Measurements from ENCODE around the gene ALOX5AP. TPM values are rescaled to one million over a fixed set of nuclear protein-coding genes. Genes with fewer than 3 reads are reported as not detected.

The ALOX5AP gene
- total RNA-seq, 2 donors from 2014 or later = 56.3 to 72.3 TPM

DNA sequence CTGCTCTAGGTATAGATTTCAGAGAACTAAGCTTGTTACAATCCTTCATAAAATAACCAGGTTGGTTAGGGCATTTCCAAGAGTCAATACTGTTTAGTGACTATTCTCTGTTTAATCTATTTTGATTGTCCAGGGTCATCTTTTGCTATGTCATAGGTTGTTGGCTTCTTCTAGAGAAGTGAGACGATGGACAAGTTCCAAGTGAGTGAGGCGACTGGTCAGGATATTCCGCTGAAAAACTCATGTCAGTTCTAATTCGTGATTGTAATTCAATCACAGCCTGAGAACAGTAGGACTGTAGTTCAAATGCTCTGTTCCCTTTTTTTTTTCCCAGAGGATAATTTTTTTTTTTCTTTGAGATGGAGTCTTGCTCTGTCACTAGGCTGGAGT is 15.8 kb upstream of the ALOX5AP start:
- Mint-ChIP-seq H3K27me3 (ENCODE audit: low read depth) (peaks cover 8% of the 10 kb centered on the region), H3K27ac (no peak overlapping the region), H3K36me3 (ENCODE audit: insufficient read depth in 2 of 2) (no peaks in the 10 kb centered on the region), H3K4me1 (ENCODE audit: low read depth) (peaks cover 17% of the 10 kb centered on the region), H3K4me3 (no peak overlapping the region), H3K9me3 (peaks cover 0 to 4% of the 10 kb centered on the region in 2 donors)
- ATAC-seq (replicated peaks in 1 of 2) (no peak), DNase-seq (no peak)

DNA sequence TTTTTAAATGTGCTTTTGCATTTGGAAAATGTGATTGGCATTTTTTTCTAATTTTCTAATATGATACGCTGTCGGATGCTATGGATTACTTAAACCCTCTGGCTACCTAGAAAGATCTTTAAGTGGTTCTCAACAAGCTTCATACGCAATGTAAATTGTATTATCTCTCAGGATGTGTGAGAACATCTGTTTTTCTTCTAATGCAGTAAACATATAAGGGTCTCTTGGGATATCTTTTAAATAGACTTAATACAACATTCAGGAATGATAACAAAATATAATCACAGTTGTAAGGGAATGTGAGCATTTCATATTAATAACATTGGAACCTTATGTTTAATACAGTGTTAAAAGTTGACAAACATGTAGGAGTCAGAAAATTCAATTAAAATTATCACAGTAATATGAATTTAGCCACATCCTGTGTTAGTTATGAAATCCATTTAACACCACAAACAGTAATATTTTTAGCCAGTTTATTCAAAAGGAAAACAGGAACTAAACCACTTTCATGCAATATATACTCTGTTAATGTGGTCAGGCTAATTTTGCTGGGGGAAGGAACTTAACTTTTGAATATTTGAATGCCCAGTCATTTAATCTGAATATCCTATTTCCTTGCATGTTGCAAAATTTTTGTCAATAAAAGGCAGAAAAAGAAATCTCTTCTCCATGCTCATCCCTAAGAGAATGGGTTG is 15.0 kb upstream of the ALOX5AP start:
- ATAC-seq (replicated peaks in 1 of 2) = peak in 1 of 2 donors; percentile 17
- no peaks in the 10 kb centered on the region for H3K36me3 Mint-ChIP-seq (ENCODE audit: insufficient read depth in 2 of 2)
- H3K9me3 Mint-ChIP-seq = peaks cover 2 to 9% of the 10 kb centered on the region in 2 donors
- H3K4me3 Mint-ChIP-seq = no peak overlapping the region
- no peak overlapping the region for H3K27ac Mint-ChIP-seq
- H3K27me3 Mint-ChIP-seq (ENCODE audit: low read depth) = peaks cover 8% of the 10 kb centered on the region
- DNase-seq = no peak
- peaks cover 17% of the 10 kb centered on the region for H3K4me1 Mint-ChIP-seq (ENCODE audit: low read depth)

DNA sequence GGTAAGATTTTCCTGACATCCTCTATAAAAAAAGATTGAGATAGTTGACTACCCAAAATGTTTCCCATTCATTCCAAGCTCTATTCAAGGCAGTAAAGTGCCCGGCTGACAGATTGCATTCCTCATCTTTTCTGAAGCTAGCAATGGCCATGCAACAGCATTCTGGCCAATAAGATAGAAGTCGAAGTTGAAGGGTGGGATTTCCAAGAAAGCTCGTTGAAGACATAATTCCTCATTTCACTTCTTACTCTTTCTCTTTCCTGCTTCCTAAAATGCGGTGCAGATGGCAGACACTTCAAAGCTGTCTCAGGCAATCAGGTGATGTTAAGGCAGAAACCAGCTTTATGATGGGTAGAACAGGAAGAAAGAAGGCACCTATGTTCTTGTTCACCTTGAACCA is 13.4 kb upstream of the ALOX5AP start:
- H3K9me3 Mint-ChIP-seq = peaks cover 2 to 9% of the 10 kb centered on the region in 2 donors
- no peak overlapping the region for H3K27ac Mint-ChIP-seq
- H3K4me1 Mint-ChIP-seq (ENCODE audit: low read depth) = peaks cover 17% of the 10 kb centered on the region
- no peaks in the 10 kb centered on the region for H3K36me3 Mint-ChIP-seq (ENCODE audit: insufficient read depth in 2 of 2)
- H3K4me3 Mint-ChIP-seq = no peak overlapping the region
- ATAC-seq (replicated peaks in 1 of 2) (no peak), DNase-seq (no peak)
- peaks cover 8% of the 10 kb centered on the region for H3K27me3 Mint-ChIP-seq (ENCODE audit: low read depth)

DNA sequence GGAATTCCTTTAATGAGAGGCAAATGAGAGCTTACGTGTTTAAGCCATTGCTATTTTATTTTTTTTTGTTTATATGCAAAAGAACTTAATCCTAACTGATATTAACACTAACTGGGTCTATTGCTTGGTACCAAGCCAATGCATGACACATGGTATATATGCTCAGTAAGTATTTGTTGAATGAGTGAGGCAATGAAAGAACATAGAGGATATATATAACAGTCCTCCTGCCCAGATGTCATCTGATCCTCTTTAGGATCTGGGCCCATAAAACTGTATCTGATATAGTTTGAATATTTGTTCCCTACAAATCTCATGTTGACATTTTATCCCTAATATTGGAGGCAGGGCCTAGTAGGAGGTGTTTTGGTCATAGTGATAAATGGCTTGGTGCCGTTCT is 13.0 kb upstream of the ALOX5AP start:
- Mint-ChIP-seq H3K9me3 (peaks cover 2 to 9% of the 10 kb centered on the region in 2 donors), H3K27me3 (ENCODE audit: low read depth) (peaks cover 8% of the 10 kb centered on the region), H3K4me3 (no peak overlapping the region), H3K36me3 (ENCODE audit: insufficient read depth in 2 of 2) (no peaks in the 10 kb centered on the region), H3K4me1 (ENCODE audit: low read depth) (peaks cover 17% of the 10 kb centered on the region), H3K27ac (no peak overlapping the region)
- ATAC-seq (replicated peaks in 1 of 2) (no peak), DNase-seq (no peak)

DNA sequence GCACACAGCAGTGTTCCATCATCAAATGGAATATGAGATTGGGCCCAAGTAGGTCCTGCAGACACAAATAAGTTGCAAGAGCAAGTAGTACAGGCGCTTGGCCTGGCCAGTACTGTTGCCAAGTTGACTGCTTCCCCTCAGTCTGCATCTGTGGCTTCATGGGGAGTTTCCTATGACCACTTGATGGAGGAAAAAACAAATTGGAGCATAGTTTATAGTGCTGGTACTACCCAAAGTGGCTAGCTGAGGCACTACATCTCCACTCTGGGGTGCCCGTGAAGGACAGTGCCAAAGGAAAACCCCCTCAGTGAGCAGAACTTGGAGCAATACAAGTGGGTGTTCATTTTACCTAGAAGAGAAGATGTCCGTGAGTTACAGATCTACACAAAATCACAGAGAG is 10.6 kb upstream of the ALOX5AP start:
- peaks cover 2 to 9% of the 10 kb centered on the region in 2 donors for H3K9me3 Mint-ChIP-seq
- no peak for ATAC-seq (replicated peaks in 1 of 2)
- no peak overlapping the region for H3K27ac Mint-ChIP-seq
- no peak for DNase-seq
- H3K4me1 Mint-ChIP-seq (ENCODE audit: low read depth) = peaks cover 17% of the 10 kb centered on the region
- H3K36me3 Mint-ChIP-seq (ENCODE audit: insufficient read depth in 2 of 2) = no peaks in the 10 kb centered on the region
- H3K4me3 Mint-ChIP-seq = no peak overlapping the region
- peaks cover 8% of the 10 kb centered on the region for H3K27me3 Mint-ChIP-seq (ENCODE audit: low read depth)

DNA sequence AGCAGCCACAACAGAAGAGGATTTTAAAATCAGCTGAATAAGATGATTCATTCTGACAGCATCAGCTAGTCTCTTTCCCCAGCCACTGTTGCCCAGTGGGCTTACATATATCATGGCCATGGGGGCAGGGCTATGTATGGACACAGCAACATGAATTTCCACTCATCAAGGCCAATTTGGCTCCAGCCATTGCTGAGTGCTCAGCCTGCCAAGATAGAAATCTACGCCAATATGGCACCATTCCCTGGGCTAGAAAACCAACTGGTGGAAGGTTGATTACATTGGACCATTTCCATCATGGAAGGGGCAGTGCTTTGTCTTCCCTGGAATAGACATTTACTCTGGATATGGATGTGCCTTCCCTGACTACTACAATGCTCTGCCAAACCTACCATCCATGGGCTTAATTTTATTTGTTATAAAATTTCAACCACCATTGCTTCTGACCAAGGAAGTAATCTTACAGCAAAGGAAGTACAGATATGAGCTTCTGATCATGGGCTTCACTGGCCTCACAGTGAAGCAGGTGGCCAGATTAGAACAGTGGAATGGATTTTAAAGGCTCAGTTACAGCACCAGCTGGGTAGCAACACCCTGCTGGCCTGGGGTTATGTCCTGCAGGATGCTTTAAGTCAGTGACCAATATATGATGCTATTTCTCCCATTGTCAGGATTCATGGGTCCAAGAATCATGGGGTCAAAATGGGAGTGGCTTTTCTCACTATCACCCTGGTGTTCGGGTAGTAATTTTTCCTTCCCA is 9.8 kb upstream of the ALOX5AP start:
- Mint-ChIP-seq H3K36me3 (ENCODE audit: insufficient read depth in 2 of 2) (no peaks in the 10 kb centered on the region), H3K4me3 (no peak overlapping the region), H3K9me3 (peaks cover 2 to 9% of the 10 kb centered on the region in 2 donors), H3K27ac (no peak overlapping the region), H3K27me3 (ENCODE audit: low read depth) (peaks cover 8% of the 10 kb centered on the region), H3K4me1 (ENCODE audit: low read depth) (peaks cover 15% of the 10 kb centered on the region)
- ATAC-seq (replicated peaks in 1 of 2) (no peak), DNase-seq (no peak)

DNA sequence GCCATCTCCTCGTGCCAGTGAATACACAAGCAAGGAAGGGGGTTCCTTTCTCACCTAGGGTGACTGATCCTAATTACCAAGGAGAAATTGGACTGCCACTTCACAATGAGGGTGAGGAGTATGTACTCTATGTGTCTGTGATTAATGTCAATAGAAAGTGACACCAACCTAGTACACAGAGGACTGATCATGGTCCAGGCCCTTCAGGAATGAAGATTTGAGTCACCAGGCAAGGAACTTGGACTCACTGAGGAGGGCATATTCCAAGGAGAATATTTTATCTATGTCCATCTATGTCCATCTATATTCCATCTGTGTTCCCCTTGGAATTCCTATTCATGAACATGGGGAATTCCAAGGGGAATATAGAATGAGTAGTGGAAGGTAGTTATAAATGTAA is 9.2 kb upstream of the ALOX5AP start:
- Mint-ChIP-seq H3K36me3 (ENCODE audit: insufficient read depth in 2 of 2) (no peaks in the 10 kb centered on the region), H3K4me1 (ENCODE audit: low read depth) (peaks cover 8% of the 10 kb centered on the region), H3K27me3 (ENCODE audit: low read depth) (peaks cover 8% of the 10 kb centered on the region), H3K4me3 (no peak overlapping the region), H3K9me3 (peaks cover 2 to 9% of the 10 kb centered on the region in 2 donors), H3K27ac (no peak overlapping the region)
- no peak for DNase-seq
- ATAC-seq (replicated peaks in 1 of 2) = no peak

DNA sequence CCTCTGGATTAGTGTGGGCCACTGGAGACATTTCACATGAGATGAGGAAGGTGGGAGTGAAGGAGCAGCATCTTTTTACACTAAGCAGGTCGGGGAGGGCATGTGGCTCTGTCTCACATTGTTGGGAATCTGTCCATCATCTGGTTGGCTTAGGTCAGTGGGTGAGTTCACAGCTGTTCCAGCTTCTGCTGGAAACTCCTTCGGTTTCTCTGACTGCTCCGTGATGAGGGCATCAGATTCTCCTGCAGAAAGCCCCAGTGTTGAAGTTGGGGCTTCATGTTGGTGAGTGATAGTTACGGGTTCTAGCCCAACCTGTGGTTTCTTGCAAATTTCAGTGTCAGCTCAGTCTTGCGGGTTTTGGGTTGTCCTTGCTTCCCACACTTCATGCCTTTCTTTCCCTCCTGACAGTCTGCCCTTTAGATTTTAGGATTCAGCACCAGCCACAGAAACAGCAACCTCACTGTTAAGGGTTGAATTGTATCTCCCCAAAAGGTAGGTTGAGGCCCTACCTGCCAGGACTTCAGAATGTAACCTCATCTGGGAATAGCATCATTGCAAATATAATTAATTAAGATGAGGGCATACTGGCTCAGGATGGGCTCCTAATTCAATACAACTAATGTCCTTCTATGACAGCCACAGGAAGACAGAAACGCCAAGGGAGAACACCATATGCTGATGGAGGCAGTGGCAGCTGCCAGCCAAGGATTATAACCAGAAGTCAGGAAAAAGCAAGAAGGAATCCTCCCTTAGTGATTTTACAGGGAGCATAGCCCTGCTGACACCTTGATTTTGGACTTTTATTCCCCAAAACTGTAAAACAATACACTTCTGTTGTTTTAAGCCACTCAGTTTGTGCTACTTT is 7.6 kb upstream of the ALOX5AP start:
- ATAC-seq (replicated peaks in 1 of 2) (no peak), DNase-seq (no peak)
- no peaks in the 10 kb centered on the region for H3K4me1 Mint-ChIP-seq (ENCODE audit: low read depth)
- H3K36me3 Mint-ChIP-seq (ENCODE audit: insufficient read depth in 2 of 2) = no peaks in the 10 kb centered on the region
- H3K9me3 Mint-ChIP-seq = peaks cover 2 to 6% of the 10 kb centered on the region in 2 donors
- peaks cover 5% of the 10 kb centered on the region for H3K27me3 Mint-ChIP-seq (ENCODE audit: low read depth)
- no peak overlapping the region for H3K4me3 Mint-ChIP-seq
- H3K27ac Mint-ChIP-seq = no peak overlapping the region

DNA sequence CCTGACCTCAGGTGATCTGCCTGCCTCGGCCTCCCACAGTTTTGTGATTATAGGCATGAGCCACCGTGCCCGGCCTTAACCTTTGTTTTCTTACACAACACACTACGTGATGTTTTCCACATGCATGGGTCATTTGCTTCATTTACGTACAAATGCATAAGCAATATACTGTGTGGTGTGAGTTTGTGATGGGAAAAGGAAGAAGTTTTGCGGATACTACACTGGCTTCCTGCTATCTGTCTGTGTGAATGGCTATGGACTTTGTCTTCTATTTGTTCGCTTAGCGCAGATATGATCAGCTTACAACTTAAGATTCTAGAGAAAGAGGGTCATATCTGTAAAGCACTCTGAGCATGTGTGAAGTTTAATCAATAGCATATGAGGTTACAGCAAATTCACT is 5.5 kb upstream of the ALOX5AP start:
- H3K36me3 Mint-ChIP-seq (ENCODE audit: insufficient read depth in 2 of 2) = peaks cover 0 to 1% of the 10 kb centered on the region in 2 donors
- H3K9me3 Mint-ChIP-seq = peaks cover 2 to 3% of the 10 kb centered on the region in 2 donors
- no peak overlapping the region for H3K4me3 Mint-ChIP-seq
- H3K4me1 Mint-ChIP-seq (ENCODE audit: low read depth) = peaks cover 7% of the 10 kb centered on the region
- no peak for ATAC-seq (replicated peaks in 1 of 2)
- no peak overlapping the region for H3K27ac Mint-ChIP-seq
- no peak for DNase-seq
- peaks cover 6% of the 10 kb centered on the region for H3K27me3 Mint-ChIP-seq (ENCODE audit: low read depth)

DNA sequence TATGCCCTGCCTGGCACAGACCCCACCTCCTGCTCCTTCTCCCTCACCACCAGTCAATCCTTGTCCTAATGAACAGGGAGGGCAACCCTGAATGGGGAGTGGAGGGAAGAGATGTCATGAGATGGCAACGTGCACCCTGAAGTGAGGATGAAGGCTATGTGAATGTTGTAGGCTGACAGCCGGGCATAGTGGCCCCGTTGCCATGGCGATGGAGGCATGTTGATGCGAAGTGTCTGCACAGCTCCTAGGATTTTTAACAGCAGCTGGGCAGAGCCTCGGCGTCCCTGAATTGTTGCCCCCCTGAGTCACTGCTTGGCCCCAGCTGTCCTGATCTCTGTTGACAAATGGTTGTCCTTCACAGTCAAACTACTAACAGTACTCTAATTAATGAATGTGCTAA is 4.8 kb upstream of the ALOX5AP start:
- DNase-seq (no peak), ATAC-seq (replicated peaks in 1 of 2) (no peak)
- Mint-ChIP-seq H3K4me1 (ENCODE audit: low read depth) (peaks cover 15% of the 10 kb centered on the region), H3K27ac (no peak overlapping the region), H3K4me3 (no peak overlapping the region), H3K36me3 (ENCODE audit: insufficient read depth in 2 of 2) (peaks cover 1 to 2% of the 10 kb centered on the region in 2 donors), H3K9me3 (no peaks in the 10 kb centered on the region), H3K27me3 (ENCODE audit: low read depth) (peaks cover 6% of the 10 kb centered on the region)

DNA sequence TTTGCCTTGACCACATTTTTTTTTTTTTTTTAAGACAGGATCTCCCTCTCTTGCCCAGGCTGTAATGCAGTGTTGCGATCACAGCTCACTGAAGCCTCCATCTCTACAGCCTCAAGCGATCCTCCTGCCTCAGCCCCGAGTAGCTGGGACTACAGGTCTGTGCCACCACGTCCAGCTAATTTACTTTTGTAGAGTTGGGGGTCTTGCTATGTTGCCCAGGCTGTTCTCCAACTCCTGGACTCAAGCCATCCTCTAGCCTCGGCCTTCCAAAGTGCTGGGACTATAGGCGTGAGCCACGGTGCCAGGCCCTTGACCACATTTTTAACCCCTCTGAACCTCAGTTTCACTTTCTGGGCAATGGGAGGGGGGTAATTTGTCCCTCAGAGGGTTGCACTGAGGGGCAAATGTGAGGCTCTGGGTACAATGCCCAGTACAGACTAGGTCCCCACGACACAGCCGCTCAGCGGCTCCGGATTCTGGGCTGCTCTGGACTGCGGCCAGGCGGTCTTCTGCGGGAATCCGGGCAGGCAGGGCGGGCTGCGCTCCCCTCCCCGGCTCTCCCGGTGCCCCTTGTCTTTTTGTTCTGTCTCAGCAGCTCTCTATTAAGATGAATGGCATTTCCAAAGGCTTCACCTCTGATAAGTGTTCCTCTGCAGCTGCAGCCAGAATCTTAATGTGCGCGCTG is 3.8 kb upstream of the ALOX5AP start:
- Mint-ChIP-seq H3K36me3 (ENCODE audit: insufficient read depth in 2 of 2) (peaks cover 1 to 2% of the 10 kb centered on the region in 2 donors), H3K4me1 (ENCODE audit: low read depth) (peaks cover 22% of the 10 kb centered on the region), H3K27me3 (ENCODE audit: low read depth) (peaks cover 6% of the 10 kb centered on the region), H3K4me3 (no peak overlapping the region), H3K9me3 (no peaks in the 10 kb centered on the region), H3K27ac (no peak overlapping the region)
- DNase-seq = no peak
- no peak for ATAC-seq (replicated peaks in 1 of 2)

DNA sequence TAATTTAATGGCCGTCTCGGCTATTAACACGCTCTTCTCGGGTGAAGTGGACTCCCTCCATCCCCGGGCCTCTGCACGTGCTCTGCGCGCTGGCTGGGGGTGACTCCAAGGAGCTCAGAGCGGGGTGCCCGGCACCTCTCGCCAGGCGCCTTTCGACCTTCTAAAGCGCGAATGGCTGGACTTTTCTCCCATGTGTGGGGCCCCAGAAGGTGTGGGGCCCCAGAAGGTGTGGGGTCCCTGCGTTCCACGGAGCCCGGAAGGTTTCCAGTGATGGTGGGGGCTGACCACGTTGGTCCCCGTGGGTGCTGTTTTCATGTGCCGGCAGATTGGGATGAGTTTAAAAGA is 3.3 kb upstream of the ALOX5AP start:
- peaks cover 27% of the 10 kb centered on the region for H3K4me1 Mint-ChIP-seq (ENCODE audit: low read depth)
- H3K9me3 Mint-ChIP-seq = no peaks in the 10 kb centered on the region
- H3K36me3 Mint-ChIP-seq (ENCODE audit: insufficient read depth in 2 of 2) = peaks cover 1 to 2% of the 10 kb centered on the region in 2 donors
- no peak overlapping the region for H3K4me3 Mint-ChIP-seq
- no peak overlapping the region for H3K27ac Mint-ChIP-seq
- no peak for ATAC-seq (replicated peaks in 1 of 2)
- no peak for DNase-seq
- peaks cover 6% of the 10 kb centered on the region for H3K27me3 Mint-ChIP-seq (ENCODE audit: low read depth)
